ENCODE data around the gene TTLL4.
"Not testable (repeated sequence)": the region's sequence is repeated elsewhere in the genome, so short reads cannot be mapped to it uniquely, and the experiment has no call there.

DNA sequence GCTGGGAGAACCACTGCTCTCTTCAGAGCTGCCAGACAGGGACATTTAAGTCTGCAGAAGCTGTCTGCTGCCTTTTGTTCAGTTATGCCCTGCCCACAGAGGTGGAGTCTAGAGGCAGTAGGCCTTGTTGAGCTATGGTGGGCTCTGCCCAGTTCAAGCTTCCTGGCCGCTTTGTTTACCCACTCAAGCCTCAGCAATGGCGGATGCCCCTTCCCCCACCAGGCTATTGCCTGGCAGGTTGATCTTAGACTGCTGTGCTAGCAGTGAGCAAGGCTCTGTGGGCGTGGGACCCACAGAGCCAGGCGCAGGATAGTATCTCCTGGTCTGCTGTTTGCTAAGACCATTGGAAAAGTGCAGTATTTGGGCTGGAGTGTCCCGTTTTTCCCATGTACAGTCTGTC, 62.1 kb downstream of the TTLL4 start:
- TF ChIP-seq CTCF, POLR2A (IDR thresholded peaks at IDR 0.05): not testable (repeated sequence)

All from testis (tissue), 2 donors.